ENCODE measurements around the gene SWSAP1. TPM values are rescaled to one million over a fixed set of nuclear protein-coding genes. Genes with fewer than 3 reads are reported as not detected.
"Not testable (repeated sequence)": the region's sequence is repeated elsewhere in the genome, so short reads cannot be mapped to it uniquely, and the experiment has no call there.

The SWSAP1 gene
- total RNA-seq, 1 experiment from 2014 or later, result 0.79 TPM

DNA sequence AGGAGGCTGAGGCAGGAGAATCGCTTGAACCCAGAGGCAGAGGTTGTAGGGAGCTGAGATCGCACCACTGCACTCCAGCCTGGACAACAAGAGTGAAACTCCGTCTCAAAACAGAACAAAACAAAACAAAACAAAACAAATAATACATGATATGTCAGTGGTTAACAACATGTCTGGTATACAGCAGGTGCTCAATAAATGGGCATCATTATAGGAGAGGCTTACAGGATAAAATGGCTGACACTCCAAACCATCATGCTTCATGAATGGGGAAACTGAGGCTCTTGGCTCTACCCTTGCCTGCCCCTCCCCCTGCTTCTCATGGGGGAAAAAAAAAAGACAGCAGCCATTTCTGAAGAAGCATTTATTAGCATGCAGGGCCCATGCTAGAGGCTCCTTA lies 32.0 kb upstream of the SWSAP1 start:
- peaks cover 37% of the 10 kb centered on the region for H3K4me1 ChIP-seq (replicated peaks)
- H3K27me3 ChIP-seq (replicated peaks), result no peaks in the 10 kb centered on the region
- peaks cover 6% of the 10 kb centered on the region for H3K36me3 ChIP-seq
- H3K4me3 ChIP-seq, result no peak overlapping the region
- no peak for DNase-seq (ENCODE audit: low read depth in 1 of 2, low spot score in 2 of 2)
- no peaks in the 10 kb centered on the region for H3K9me3 ChIP-seq (replicated peaks)
- H3K27ac ChIP-seq, result no peak overlapping the region

DNA sequence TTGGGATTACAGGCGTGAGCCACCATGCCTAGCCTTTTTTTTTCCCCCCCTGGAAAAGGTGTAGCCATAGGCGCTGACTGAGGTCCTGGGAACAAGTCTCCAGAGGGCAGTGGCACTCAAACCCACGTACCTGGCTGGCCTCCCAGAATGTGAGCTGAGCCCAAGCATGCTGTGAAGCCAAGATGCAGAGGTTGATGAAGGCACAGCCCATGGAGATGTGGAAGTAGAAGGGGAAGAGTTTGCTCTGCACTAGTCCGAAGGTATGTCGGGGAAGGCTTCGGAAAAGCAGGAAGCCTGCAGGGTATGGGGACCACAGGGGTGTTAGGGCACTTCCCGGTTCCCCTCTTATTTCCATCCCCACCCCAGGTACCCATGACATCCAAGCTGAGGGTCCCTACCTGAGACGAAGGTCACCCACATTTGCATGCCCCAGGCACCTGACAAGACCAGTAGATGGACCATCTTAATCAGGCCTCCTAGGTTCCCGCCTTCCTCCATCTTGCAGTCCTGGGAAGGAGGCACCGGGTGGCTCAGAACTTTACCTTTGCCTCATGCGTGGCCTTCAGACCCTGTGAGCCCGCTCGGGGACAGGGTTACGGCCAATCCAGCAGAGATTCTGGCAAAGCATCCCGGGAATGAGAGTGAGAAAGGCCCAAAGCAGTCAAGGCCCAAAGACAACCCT lies 29.2 kb upstream of the SWSAP1 start:
- H3K4me1 ChIP-seq (replicated peaks), result peaks cover 31% of the 10 kb centered on the region
- peaks cover 6% of the 10 kb centered on the region for H3K36me3 ChIP-seq
- peaks cover 9% of the 10 kb centered on the region for H3K9me3 ChIP-seq (replicated peaks)
- no peak overlapping the region for H3K27ac ChIP-seq
- peak overlapping the region; percentile 51 for H3K4me3 ChIP-seq
- DNase-seq (ENCODE audit: low read depth in 1 of 2, low spot score in 2 of 2), result no peak
- H3K27me3 ChIP-seq (replicated peaks), result no peaks in the 10 kb centered on the region

DNA sequence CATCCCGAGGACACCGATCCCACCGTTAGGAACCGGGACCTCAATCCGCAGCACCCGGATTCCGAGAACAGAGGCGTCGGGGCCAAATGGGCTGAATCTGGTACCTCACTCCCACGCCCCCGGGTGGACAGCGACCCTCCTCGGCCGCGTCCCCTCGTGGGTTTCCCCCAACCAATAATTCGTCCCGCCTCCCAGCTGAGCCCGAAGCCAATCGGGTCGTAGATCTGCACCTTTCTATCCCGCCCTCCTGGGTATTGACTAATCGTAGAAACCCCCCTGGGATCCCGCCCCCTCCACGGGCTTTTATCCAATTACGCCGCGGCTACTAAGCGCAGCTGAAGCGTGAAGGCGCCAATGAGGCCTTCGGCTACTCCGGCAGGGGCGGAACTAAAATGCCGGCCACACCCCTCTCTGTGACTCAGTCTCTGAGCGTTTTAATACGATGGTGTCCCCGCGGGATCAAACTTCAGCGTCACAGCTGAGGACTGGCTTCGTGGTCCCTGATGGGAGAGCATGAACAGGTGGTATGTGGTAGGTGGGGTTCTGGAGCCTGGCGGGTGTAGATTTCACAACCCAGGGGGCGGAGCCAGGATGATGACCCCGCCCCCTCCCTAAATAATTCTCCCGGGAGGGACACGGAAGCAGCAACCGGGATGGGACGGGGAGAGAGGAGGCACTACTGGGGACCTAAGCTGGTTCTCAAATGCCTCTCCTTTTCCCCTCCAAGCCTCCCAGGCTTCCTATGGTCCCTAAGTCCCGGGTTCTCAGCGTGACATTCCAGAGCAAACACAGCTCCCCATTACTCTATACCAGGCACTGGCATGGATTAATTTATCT lies 28.1 kb upstream of the SWSAP1 start, which contains the start of the genes CCDC159 and TMEM205:
Gene CCDC159, plus strand, starts transcription at position 416 of the 837 bp plus-strand sequence. Its CDS starts 88 bp downstream, at position 504.
Gene TMEM205, minus strand, starts transcription at position 165 of the 837 bp plus-strand sequence. CDS start 649 bp downstream, outside the sequence.
- DNase-seq (ENCODE audit: low read depth in 1 of 2, low spot score in 2 of 2), result peak; percentile 97 to 99
- H3K4me1 ChIP-seq (replicated peaks), result peaks cover 31% of the 10 kb centered on the region
- peak within 1 kb of the TSS; percentile 24 for H3K27ac ChIP-seq
- peak within 1 kb of the TSS; percentile 51 for H3K4me3 ChIP-seq
- peaks cover 4% of the 10 kb centered on the region for H3K36me3 ChIP-seq
- peaks cover 9% of the 10 kb centered on the region for H3K9me3 ChIP-seq (replicated peaks)
- H3K27me3 ChIP-seq (replicated peaks), result no peaks in the 10 kb centered on the region

GRCh38 chr19:11347546-11348039 lies 26.9 kb upstream of the SWSAP1 start:
- H3K9me3 ChIP-seq (replicated peaks), result peaks cover 9% of the 10 kb centered on the region
- no peak overlapping the region for H3K4me3 ChIP-seq
- no peak overlapping the region for H3K27ac ChIP-seq
- no peaks in the 10 kb centered on the region for H3K36me3 ChIP-seq
- peaks cover 31% of the 10 kb centered on the region for H3K4me1 ChIP-seq (replicated peaks)
- no peaks in the 10 kb centered on the region for H3K27me3 ChIP-seq (replicated peaks)
- DNase-seq (ENCODE audit: low read depth in 1 of 2, low spot score in 2 of 2), result no peak

GRCh38 chr19:11349171-11349570 lies 25.3 kb upstream of the SWSAP1 start:
- peaks cover 23% of the 10 kb centered on the region for H3K4me1 ChIP-seq (replicated peaks)
- no peak for DNase-seq (ENCODE audit: low read depth in 1 of 2, low spot score in 2 of 2)
- H3K4me3 ChIP-seq, result no peak overlapping the region
- peaks cover 9% of the 10 kb centered on the region for H3K9me3 ChIP-seq (replicated peaks)
- H3K27ac ChIP-seq, result no peak overlapping the region
- H3K36me3 ChIP-seq, result no peaks in the 10 kb centered on the region
- no peaks in the 10 kb centered on the region for H3K27me3 ChIP-seq (replicated peaks)

DNA sequence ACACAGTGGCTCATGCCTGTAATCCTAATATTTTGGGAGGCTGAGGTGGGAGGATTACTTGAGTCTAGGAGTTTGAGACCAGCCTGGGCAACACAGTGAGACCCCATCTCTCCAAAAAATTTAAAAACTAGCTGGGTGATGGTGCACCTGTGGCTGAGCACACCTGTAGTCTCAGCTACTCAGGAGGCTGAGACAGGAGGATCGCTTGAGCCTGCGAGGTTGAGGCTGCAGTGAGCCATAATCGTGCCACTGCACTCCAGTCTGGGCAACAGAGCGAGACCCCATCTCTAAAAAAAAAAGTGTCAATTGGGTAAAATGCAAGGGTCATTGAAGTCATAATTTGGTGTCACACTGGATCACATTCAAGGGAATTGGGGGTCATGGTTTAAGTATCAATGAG lies 20.4 kb upstream of the SWSAP1 start:
- not testable (repeated sequence) for H3K36me3 ChIP-seq; H3K4me3 ChIP-seq; H3K4me1 ChIP-seq (replicated peaks); H3K27me3 ChIP-seq (replicated peaks); H3K27ac ChIP-seq; DNase-seq (ENCODE audit: low read depth in 1 of 2, low spot score in 2 of 2); H3K9me3 ChIP-seq (replicated peaks)

DNA sequence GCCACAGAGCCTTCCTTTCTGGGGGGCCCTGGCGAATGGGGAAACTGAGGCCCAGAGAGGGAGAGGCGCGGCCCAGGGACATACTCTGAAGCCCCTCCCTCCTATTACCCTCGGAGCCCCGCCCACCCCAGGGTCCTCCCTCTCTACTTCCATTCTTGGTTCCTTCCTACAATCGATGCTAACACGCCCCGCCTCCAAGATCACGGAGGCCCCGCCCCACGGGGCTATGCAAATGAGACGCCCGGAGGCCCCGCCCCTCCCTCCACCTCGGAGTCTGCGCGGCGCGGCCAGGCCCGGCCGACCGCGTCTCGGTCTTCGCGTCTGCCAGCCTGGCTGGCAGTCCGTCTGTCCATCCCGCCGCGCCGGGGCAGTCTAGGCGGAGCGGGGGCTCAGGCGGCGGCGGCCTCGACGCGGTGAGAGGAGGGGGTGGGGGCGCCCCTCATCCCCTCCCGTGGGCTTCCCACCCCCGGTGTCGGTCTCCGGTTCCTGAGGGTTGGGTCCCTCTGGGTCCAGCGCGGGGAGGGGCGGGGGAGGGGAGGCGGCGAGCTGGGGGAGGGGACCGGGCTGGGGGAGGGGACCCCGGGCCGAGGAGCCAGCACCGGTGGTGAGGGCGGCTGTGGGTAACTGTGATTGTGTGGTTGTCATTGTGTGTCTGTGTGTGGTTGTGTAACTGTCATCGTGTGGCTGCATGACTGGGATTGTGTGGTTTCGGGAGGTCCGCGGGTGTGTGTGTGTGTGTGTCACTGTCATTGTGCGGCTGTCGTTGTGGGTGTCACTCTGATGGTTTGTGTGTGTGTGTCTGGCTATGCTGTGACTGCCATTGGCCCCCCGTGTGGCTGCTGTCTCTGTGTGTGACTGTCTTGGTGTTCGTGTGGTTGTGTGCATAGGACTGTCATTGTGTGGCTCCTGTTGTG lies 19.0 kb upstream of the SWSAP1 start, which contains the start of gene PLPPR2:
Gene PLPPR2, plus strand, starts transcription at position 273 of the 914 bp plus-strand sequence. CDS start 2,242 bp downstream, outside the sequence.
- H3K36me3 ChIP-seq, result peaks cover 4% of the 10 kb centered on the region; the same call in 1 of the 2 replicates
- H3K27me3 ChIP-seq (replicated peaks), result no peaks in the 10 kb centered on the region
- H3K4me3 ChIP-seq, result peak within 1 kb of the TSS; percentile 51
- H3K9me3 ChIP-seq (replicated peaks), result no peaks in the 10 kb centered on the region
- no peak within 1 kb of the TSS for H3K27ac ChIP-seq
- peak; percentile 80 to 92 for DNase-seq (ENCODE audit: low read depth in 1 of 2, low spot score in 2 of 2)
- H3K4me1 ChIP-seq (replicated peaks), result peaks cover 6% of the 10 kb centered on the region

DNA sequence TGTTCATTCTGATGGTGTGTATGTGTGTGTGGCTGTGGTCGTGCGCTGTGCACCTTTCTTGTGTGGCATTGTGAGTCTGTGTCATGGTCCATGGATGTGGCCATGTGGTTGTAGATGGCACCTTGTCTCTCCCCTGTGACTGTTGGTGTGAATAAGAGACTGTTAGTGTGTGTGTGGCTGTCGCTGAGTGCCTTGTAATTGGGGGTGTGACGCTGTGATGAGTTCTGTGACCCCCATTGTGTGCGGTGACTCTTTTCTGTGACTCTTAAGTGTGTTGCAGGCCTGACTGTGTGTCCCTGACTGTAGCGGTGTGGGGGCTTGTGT lies 18.4 kb upstream of the SWSAP1 start:
- Histone ChIP-seq H3K27ac (no peak overlapping the region), H3K4me3 (peak overlapping the region; percentile 51), H3K36me3 (peaks cover 4% of the 10 kb centered on the region), H3K9me3 (replicated peaks) (no peaks in the 10 kb centered on the region), H3K4me1 (replicated peaks) (peaks cover 6% of the 10 kb centered on the region), H3K27me3 (replicated peaks) (no peaks in the 10 kb centered on the region)
- DNase-seq (ENCODE audit: low read depth in 1 of 2, low spot score in 2 of 2), result no peak

DNA sequence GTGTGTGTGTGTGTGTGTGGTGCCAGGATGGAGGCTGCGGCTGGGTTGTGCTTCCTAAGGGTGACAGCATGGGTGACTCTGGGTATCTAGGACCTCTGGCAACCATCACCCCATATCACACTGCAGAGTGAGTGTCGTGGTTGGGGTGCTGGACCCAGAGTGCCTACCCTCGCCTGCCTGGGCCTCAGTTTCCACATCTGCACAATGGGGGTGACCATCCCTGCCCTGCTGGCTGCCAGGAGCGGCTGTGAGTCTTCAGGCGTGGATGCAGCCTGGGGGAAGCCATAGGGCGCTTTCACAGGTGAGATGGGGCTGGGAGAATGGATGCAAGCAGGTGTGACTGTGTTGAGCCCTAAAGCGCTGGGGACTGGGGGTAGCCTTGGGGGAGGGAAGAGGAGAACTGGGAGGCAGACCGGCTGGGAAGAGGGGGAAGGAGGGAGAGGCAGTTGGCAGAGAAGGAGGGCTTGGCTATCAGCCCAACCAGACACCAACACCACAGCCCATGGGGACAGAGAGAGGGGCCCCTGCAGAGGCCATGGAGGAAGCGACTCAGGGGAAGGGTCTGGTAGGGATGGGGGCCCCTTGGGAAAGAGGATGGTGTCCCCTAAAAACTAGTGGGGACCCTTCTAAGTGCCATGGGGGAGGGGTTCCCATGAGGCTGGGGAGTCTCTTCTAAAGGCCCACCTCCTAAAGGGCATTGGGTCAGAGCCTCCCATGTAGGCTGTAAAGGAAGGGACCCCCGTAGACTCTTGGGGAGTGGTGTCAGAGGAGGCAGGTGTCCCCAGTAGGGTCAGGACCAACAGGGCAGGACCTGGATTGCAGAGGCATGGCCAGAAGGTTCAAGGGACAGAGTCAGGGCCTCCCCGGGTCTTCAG lies 17.6 kb upstream of the SWSAP1 start:
- peaks cover 6% of the 10 kb centered on the region for H3K4me1 ChIP-seq (replicated peaks)
- no peaks in the 10 kb centered on the region for H3K9me3 ChIP-seq (replicated peaks)
- H3K27me3 ChIP-seq (replicated peaks), result no peaks in the 10 kb centered on the region
- no peak overlapping the region for H3K27ac ChIP-seq
- H3K36me3 ChIP-seq, result peaks cover 13% of the 10 kb centered on the region
- H3K4me3 ChIP-seq, result no peak overlapping the region
- DNase-seq (ENCODE audit: low read depth in 1 of 2, low spot score in 2 of 2), result no peak

GRCh38 chr19:11359421-11359820 lies 15.0 kb upstream of the SWSAP1 start:
- no peak overlapping the region for H3K27ac ChIP-seq
- H3K4me1 ChIP-seq (replicated peaks), result peaks cover 6% of the 10 kb centered on the region
- H3K36me3 ChIP-seq, result peaks cover 19% of the 10 kb centered on the region
- H3K4me3 ChIP-seq, result no peak overlapping the region
- no peak for DNase-seq (ENCODE audit: low read depth in 1 of 2, low spot score in 2 of 2)
- H3K27me3 ChIP-seq (replicated peaks), result no peaks in the 10 kb centered on the region
- H3K9me3 ChIP-seq (replicated peaks), result no peaks in the 10 kb centered on the region

DNA sequence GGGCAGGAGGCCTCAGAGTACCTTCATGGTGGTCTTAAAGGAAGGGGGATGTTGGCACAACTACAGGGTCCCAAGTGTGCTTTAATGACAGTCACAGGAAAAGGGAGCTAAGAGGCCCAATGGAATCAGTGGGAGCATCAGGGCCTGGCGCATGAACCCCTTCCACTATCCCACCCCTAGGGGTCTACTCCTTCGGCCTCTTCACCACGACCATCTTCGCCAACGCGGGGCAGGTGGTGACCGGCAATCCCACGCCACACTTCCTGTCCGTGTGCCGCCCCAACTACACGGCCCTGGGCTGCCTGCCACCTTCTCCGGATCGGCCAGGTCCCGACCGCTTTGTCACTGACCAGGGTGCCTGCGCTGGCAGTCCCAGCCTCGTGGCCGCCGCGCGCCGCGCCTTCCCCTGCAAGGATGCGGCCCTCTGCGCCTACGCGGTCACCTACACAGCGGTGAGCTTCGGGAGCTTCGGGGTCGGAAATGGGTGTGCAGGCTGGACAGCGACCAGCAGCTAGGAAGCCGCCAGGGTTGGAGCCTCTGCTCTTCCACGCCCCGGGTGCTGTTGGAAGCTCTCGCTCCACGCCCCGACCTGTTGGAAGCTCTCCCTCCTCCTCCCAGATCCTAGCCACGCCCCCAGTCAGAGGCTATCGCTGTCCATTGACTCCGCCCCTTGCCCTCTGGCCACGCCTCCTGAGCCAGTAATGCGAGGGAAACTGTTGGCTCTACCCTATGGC lies 13.3 kb upstream of the SWSAP1 start:
- H3K4me1 ChIP-seq (replicated peaks), result peaks cover under 1% of the 10 kb centered on the region
- DNase-seq (ENCODE audit: low read depth in 1 of 2, low spot score in 2 of 2), result no peak
- H3K4me3 ChIP-seq, result no peak overlapping the region

More for the DNA sequence above, 13.3 kb upstream of the SWSAP1 start:
- no peaks in the 10 kb centered on the region for H3K27me3 ChIP-seq (replicated peaks)
- no peak overlapping the region for H3K27ac ChIP-seq
- peaks cover 19% of the 10 kb centered on the region for H3K36me3 ChIP-seq
- H3K9me3 ChIP-seq (replicated peaks), result no peaks in the 10 kb centered on the region

Measured in SJSA1 (cell line).